Pancreas (tissue), 10 donors: ENCODE data around the gene BRINP3. TPM values are rescaled to one million over a fixed set of nuclear protein-coding genes. Genes with fewer than 3 reads are reported as not detected.

Experiments
- ATAC-seq, 4 donors: fragments of 200-7000 bp; cut with Tn5 transposase; one replicate each; pipeline versions ENCODE4 v1.8.0 to v1.9.1; 2020; ENCODE audit warnings: mild to moderate bottlenecking in 4 of 4, moderate library complexity in 4 of 4
- DNase-seq, 6 donors: peaks; one replicate each; pipeline ENCODE4 v3.0.0-alpha.2; 2020
- FAIRE-seq: peaks from 2 replicates; lab custom pipeline; 2012; peaks lifted over from hg19 to GRCh38; lab: Jason Lieb, UNC
- H3K27ac ChIP-seq, 4 donors: fragments of 200-600 bp; sonication (generic); 1 replicate in 3 of 4; 2 replicates in 1 of 4; pipeline versions ENCODE4 v1.5.0 to v1.8.0; 2020
- H3K27me3 ChIP-seq, 4 donors: fragments of 200-600 bp; one replicate each; pipeline ENCODE4 v1.8.0; 2021
- H3K36me3 ChIP-seq, 3 donors: fragments of 200-600 bp; sonication (generic) in 1 of 3; one replicate each; pipeline versions ENCODE4 v1.5.0 to v1.8.0; 2020 to 2021
- H3K4me1 ChIP-seq, 3 donors: fragments of 200-600 bp; one replicate each; pipeline ENCODE4 v1.8.0; 2021
- H3K4me3 ChIP-seq, 4 donors: fragments of 200-600 bp; sonication (generic) in 2 of 4; one replicate each; pipeline versions ENCODE4 v1.5.0 to v1.8.0; 2020 to 2021
- H3K9me3 ChIP-seq, 4 donors: fragments of 200-600 bp; one replicate each; pipeline ENCODE4 v1.8.0; 2021
- CTCF ChIP-seq, 4 donors: fragments of 200-600 bp; sonication (generic) in 3 of 4; IDR thresholded peaks; one replicate each; pipeline versions ENCODE4 v1.5.0 to v1.8.0; 2021; ENCODE audit warnings: antibody characterized with exemption in 4 of 4
- WGBS, 2 donors: extraction: QIAGEN DNeasy Blood & Tissue Kit; methylation state at CpG; one replicate each; pipeline ENCODE4 v1.1.7; 2013; 5-methylcytosine and 5-hydroxymethylcytosine counted together
- intact Hi-C, 3 donors: fragments of 100-400 bp; cut with DNase I; formaldehyde crosslinking; loops; one replicate each; pipeline versions ENCODE4 v1.11.1 to v1.14.2; 2022
- polyA plus RNA-seq, 2 donors: library from polyadenylated mRNA; stranded (reverse); fragments of 200-250 nt; gene quantifications; one replicate each; pipeline ENCODE4 v1.2.3, GENCODE V29; 2013
- total RNA-seq, 6 donors: library from RNA; stranded (reverse); fragmentation: NEBNext Ultra II Directional in 4 of 6; extraction: Animal tissue kit (Norgen Biotek cat#: 25700) in 4 of 6; gene quantifications; one replicate each; pipeline versions ENCODE4 v1.2.1 to v1.2.4, GENCODE V29; 2021 to 2023
- donor health status: healthy with polysubstance abuse.
- donor health status: DM: no; HTN: no; CAD: no; lungs with moderate emphysema.
- donor health status: DM: no; HTN: no; CAD: no.
- donor health status: control.
- donor health status: control.
- donor health status: Bipolar disorder and iron deficiency.
- donor health status: DM: yes; HTN: yes; CAD: no.
- donor health status: DM: no; HTN: no; CAD: no.
- donor health status: DM: no; HTN: no; CAD: no.
- donor health status: DM: yes; HTN: yes; CAD: no.

The BRINP3 gene
- total and polyA plus RNA-seq, 8 donors = 0.24 to 0.42 TPM; not detected in 6

DNA sequence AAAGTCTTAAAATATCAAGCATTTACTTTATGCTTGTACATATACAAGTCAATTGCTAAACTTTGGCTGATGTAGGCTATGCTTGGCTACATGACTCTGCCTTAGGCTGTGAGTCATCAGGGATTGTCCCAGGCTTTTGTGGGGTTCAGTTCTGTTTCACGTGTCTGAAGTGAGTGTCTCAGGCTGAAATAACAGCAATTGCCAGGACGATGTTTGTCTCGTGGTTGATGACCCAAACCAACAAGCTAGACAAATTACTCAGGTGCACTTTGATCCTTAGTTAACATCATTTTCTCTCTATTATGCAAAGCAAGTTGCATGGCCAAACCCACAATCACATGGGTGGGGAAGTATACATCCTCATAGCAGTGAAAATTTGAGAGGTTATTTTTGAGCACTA, 410.1 kb downstream of the BRINP3 start:
- ATAC-seq = no peak
- DNase-seq = no peak
- no peak for TF ChIP-seq CTCF (IDR thresholded peaks at IDR 0.05)
- intact Hi-C loops = no loop called here
- Histone ChIP-seq H3K36me3 (no peaks in the 10 kb centered on the region), H3K27ac (no peak overlapping the region), H3K9me3 (no peaks in the 10 kb centered on the region), H3K4me3 (no peak overlapping the region), H3K4me1 (no peaks in the 10 kb centered on the region), H3K27me3 (no peaks in the 10 kb centered on the region)
- no peak for FAIRE-seq
- WGBS, 2 donors = 49 to 55% methylated on average over 3 of the region's 3 CpGs

GRCh38 chr1:190066011-190066410, 411.7 kb downstream of the BRINP3 start:
- Histone ChIP-seq H3K27ac (no peak overlapping the region), H3K36me3 (no peaks in the 10 kb centered on the region), H3K4me3 (no peak overlapping the region), H3K9me3 (no peaks in the 10 kb centered on the region), H3K4me1 (no peaks in the 10 kb centered on the region), H3K27me3 (no peaks in the 10 kb centered on the region)
- intact Hi-C loops = no loop called here
- TF ChIP-seq CTCF (IDR thresholded peaks at IDR 0.05) = no peak
- ATAC-seq (no peak), DNase-seq (no peak), FAIRE-seq (no peak)
- 81% methylated on average over 2 of the region's 2 CpGs for WGBS, 2 donors

- Histone ChIP-seq H3K4me1 (no peaks in the 10 kb centered on the region), H3K36me3 (no peaks in the 10 kb centered on the region), H3K9me3 (peaks cover 0 to under 1% (median 0%) of the 10 kb centered on the region in 4 donors), H3K4me3 (no peak overlapping the region), H3K27me3 (no peaks in the 10 kb centered on the region), H3K27ac (no peak overlapping the region)
- DNase-seq (no peak), FAIRE-seq (no peak), ATAC-seq (no peak)
- intact Hi-C loops = no loop called here
- no peak for TF ChIP-seq CTCF (IDR thresholded peaks at IDR 0.05)
- 12 to 23% methylated on average over 1 of the region's 1 CpG for WGBS, 2 donors
Measured at GRCh38 chr1:190049314-190049713, 428.4 kb downstream of the BRINP3 start.
